Measurements from ENCODE around the gene SPATA31E1.
"Not testable (repeated sequence)": the region's sequence is repeated elsewhere in the genome, so short reads cannot be mapped to it uniquely, and the experiment has no call there.

The SPATA31E1 gene

DNA sequence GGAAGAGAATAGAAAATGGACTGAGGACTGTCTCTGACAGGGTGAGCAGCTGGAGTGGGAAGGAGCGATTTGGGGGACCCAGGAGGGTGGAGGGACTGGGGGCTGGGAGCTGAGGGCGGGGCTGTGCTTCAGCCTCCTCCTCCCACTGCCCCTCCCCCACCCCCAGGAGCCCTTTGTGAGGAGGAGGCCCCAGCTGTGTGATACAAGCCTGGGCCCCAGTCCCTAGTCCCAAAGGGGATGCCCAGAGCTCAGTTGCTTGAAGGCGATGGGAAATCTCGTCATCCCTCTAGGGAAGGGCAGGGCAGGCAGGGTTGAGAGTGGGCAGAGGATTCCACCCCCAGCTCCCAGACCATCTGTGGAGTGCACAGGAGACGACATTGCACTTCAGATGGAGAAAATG is at the start of gene SPATA31E1:
TSS of gene SPATA31E1 (plus strand) at position 251 of the 400 bp plus-strand sequence. CDS start at position 266, 15 bp downstream.
- no peak for DNase-seq

DNA sequence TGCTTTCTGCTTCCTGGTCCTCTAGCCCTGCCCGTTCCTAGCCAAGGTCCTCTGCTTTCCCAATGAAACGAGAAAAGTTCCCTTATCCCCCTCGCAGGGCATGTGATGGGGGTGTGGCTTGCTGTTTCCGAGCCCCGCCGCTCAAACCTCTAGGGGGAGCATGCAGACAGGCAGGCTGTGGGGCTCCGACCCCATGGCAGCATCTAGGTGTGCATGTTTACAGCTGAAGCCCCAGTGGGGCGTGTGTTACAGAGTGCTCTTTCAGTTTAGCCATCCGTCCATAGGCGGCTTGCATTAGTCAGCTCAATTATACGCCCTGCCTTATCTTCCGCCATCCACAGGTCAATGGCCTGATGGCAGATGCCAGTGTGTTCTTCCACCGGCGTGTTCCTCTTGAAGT is 48.3 kb upstream of the SPATA31E1 start:
- DNase-seq, result no peak

DNA sequence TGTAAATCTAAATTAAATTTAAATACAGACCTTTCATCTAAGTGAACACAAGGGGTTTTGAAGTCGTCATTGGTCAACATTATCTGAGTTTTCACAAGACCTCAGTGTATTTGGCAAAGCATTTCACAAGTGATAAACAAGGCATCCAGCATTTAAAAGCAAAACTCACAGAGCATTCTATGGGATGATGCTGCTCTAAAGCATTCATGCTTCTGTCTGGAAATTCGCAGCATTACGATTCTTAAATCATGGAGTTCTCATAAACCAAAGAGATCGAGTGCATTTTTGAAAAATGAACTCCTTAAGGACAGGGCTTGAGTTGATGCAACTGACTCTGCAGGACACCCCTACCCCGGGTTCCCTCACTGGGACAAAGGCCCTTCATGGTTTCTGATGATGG is 46.1 kb upstream of the SPATA31E1 start:
- no peak for DNase-seq

DNA sequence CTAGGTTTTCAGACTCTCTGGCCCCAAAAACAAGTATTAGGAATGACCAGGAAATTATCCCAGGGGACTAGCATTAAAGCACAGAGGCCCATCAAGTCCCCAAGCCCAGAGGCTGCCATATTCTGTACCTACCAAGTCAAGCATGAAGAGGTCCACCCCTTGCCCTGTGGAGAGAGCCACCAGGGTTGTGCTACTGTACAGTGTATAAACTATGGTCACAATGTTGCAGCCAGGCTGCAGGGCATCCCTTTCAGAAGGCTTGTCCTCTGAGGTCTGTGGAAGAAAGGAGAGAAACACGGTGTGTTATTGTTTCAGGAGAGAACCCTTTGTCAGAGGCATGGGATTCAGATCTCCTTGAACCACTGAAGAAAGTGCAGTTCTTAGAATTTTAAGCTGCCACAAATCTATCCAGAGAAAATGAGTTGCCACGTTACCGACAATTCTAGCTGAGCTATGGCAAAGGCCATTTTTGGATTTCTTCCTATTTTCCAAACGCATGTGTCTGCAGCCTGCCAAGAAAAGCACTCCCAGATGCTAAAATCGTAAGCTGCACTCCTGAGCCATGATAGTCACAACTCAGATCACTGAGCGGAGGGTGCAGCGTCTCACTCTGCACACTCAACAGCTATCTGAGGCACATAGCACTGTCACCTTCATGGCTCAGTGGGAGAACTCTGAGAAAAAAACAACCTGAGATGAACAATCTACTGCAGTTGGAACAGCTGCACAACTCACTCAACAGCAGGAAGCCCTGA is 45.5 kb upstream of the SPATA31E1 start:
- DNase-seq, result no peak

DNA sequence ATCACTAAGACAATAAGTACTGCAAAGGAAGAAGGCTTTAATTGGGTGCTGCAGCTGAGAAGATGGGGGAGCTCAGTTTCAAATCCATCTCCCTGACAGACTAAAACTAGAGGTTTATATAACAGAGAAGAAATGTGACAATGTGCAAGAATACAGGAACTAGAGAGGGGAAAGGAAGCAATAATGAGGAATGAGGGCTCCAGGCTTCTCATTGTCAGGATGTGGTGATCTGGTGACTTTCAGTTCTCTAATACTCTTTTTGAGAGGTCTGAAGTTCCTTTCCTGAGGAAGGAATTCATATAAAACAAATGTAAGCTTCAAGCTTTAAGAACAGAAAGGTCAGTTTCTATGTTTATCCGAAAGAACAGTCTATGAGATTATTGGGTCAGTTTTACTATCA is 42.5 kb upstream of the SPATA31E1 start:
- no peak for DNase-seq

DNA sequence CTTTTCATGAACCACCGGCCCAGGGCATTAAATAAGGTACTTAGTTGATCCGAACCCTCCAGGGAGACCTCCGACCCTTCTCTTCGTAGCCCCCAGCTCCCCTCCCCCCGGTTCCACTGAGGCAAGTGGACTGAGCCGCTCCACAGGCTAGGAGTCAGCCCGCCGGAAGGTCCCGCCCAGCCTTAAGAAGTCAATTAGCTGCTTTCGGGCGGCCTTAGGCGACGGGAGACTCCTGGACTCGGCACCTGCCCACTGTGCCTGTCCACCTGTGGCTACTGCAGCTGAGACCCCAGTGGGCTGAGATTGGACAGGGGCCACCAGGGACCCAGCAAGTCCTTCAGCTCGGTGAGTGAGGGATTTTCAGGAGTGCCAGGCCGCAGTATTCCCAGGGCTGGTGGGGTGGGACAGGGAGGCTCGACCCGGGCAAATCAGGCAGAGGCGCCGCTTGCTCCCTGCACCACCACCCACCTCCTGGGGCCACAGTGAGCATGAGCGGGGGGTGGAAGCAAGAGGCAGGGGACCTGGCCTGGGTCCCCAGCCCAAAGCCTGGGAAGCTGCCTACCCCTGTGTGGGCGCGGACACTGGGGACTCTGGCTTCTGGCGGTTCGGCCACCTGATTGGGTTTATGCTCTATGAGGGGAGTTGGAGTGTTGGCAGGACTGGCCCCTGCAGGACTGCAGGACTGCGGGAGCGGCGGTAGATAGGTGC is 39.6 kb upstream of the SPATA31E1 start:
- DNase-seq, result no peak

DNA sequence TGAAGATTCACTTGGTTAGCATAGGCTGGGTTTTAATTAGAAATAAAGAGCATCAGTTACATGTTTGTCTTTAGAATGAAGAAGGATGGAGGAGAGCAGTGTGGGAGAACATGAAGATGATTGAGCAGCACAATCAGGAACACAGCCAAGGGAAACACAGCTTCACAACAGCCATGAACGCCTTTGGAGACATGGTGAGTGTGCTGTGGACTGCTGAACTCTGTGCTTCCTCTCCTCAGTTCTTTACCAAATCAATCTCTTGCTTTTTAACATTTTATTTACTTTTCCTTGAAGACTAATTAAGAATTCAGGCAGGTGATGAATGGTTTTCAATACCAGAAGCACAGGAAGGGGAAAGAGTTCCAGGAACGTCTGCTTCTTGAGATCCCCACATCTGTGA is 38.2 kb upstream of the SPATA31E1 start:
- no peak for DNase-seq

DNA sequence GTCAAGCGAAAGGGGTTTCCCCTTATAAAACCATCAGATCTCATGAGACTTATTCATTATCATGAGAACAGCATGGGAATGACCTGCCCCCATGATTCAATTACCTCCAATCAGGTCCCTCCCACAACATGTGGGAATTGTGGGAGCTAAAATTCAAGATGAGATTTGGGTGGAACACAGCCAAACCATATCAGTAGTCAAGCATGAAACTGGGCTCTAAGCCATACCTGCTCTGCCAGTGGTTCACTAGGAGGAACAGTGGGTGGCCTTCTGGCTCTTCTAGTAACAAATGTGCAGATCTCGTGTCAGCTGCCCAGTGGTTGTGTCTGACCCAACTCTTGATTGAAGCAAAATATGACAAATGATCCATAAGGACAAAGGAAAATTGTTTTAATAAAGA is 34.9 kb upstream of the SPATA31E1 start:
- DNase-seq, result not testable (repeated sequence)

DNA sequence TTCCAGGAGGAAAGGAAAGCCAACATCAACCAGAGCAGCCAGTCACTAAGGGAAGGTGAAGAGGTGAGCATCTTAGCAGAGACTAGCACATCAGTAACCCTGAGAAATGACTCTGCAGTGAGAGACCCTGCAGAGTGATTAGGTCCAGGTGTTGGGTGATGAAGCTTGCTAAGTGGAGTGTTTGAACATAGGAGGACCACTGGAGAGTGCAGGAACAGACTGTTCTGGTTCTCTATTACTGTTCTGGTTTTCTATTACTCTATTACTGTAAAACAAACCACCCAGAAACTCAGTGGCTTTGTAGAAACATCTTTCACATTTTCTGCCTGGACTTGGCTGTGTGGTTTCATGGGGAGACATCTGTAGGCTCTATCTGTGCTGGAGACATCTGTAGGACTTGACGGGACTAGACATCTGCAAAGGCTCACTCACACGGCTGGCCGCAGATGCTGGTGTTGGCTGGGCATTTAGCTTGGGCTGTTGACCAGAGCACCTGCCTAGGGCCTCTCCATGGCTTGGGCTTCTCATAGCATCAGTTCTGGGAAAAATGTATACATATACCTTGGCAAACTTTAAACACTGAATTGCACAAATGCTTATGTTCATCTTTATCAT is 33.4 kb upstream of the SPATA31E1 start:
- no peak for DNase-seq

DNA sequence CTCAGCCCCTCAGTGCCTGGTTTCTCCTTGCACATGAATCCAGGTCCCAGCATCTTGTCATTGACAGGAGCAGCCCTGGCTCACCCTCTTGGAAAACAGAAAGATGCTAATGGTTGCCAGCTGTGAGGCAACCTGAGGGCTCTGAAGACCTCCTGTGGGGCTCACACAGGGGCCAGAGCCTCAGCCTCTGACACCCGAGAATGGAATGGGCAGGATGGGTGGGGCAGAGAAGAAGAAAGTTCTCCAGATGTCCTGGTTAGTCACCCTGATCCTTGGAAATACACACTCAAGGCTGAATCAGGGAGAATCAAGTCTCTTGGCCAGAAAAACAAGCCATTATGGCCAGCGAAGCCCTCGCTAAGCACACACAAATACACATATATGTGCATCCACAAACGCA is 32.3 kb upstream of the SPATA31E1 start:
- no peak for DNase-seq

DNA sequence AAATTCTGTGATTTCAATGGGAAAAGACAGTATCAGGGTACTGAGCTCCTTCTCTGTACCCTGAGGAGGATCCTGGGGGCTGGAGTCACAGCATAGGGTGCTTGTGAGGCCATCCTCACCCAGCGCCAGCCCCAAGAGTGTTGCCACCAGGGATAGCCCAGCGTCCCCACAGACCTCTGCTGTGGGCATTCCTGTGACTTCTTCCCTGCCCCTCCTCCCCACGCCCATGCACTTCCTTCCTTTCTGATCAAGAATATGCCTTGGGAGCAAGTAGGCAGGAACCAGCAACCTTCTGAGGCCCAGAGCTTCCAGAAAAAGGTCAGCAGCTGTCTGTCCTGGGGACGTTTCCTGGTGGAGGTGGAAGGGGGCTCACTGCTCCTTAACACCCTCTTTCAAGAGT is 31.5 kb upstream of the SPATA31E1 start:
- not testable (repeated sequence) for DNase-seq

DNA sequence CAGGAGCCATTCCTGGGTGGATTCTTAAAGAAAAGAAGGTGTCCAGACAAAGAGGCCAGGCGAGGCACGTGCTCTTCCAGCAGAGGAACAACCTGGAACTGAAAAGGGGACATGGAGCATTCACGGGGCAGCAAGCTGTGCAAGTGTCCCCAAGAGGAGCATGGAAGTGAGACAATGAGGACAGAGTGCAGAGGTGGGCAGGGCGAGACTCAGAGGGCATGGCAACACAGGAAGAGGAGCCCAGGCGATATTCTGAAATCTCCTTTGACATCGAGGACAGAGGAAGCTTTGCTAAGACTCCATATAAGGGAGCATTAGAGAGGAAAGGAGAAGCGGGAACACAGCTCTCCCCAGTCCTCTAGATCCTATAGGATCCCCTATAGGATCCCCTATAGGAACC is 29.4 kb upstream of the SPATA31E1 start:
- DNase-seq, result no peak

DNA sequence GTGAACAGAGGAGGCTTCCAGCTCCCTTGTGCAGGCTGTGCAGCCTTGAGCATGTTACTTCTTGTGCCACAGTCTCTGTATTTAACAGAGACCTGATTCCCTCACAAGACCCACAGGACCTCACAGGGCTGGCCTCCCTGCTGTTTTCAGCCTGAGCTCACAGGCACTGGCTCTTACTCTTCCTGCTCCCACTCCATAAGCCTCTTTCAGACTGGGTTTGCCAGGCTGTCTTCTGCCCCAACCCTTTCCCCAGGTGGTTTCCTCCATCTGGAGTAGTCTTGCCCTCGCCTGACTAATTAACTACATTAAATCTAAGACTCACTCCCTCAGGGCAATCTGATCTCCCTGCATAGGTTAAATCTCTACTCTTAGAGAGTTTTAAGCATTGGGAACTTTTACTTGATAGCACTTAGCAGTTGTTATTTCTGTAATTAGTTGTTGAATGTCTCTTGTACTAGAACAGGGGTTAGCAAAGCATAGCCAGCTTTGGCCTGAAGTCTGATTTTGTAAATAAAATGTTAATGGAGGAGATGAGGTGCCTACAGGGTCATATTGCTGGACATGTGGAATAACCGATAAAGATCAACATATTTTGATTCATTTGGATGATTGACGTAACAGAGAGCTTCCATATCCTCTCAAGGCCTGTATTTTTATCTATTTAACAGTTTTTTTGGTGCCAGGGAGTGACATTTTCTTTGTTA is 28.6 kb upstream of the SPATA31E1 start:
- no peak for DNase-seq

DNA sequence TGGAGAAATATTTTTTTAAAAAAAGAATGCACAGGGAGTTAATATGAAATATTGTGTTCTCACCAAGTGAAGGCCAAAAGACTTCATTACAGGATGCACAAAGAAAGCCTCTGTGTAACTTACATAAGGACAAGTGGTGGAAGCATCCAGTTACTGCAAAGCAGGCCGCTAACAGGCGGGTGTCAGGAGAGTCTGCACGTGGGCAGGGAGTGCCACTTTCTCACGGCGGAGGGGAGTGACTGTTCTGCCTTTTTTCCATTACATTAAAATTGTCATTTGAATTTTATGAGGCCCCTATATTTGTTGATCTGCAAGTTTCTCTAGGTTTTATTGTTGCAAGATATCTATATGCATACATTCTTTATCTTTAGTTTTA is 28.1 kb upstream of the SPATA31E1 start:
- no peak for DNase-seq

DNA sequence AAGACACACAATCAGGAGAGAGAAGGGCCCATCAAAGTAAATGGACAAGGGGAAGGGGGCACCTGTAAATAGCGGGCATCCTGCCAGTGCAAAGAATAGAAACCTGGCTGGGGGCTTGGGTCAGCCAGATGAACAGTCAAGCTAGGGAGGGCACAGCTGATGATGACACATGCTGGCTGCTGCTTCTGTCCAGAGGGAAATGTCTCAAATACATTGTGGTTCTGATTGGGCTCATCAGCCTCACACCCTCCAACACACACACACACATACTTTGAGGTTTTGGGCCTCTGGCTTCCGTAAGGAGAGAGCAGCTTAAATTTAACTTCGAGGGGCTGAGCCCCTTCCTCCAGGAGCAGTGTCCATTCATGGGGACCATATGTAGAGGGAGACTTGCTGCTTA is 27.6 kb upstream of the SPATA31E1 start:
- DNase-seq, result no peak

DNA sequence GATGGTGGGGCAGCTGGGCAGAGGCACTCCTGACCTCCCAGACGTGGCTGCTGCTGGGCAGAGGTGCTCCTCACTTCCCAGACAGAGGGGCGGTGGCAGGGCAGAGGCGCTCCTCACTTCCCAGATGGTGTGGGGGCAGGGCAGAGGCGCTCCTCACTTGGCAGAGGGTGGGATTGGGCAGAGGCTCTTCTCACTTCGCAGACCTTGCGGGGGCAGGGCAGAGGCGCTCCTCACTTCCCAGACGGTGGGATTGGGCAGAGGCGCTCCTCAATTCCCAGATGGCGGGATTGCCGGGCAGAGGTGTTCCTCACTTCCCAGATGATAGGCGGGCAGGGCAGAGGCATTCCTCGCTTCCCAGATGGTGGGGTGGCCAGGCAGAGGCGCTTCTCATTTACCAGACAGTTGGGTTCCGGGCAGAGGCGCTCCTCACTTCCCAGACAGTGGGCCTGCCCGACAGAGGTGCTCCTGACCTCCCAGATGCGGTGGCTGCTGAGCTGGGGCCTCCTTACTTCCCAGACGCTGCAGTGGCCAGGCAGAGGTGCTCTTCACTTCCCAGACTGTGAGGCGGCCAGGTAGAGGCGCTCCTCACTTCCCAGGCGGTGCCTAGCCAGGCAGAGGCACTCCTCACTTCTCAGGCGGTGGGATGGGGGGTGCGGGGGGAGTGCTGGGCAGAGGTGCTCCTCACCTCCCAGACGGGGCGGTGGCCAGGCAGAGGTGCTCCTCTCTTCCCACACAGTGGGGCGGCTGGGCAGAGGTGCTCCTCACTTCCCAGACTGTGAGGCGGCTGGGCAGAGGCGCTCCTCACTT is 25.3 kb upstream of the SPATA31E1 start:
- DNase-seq, result no peak

DNA sequence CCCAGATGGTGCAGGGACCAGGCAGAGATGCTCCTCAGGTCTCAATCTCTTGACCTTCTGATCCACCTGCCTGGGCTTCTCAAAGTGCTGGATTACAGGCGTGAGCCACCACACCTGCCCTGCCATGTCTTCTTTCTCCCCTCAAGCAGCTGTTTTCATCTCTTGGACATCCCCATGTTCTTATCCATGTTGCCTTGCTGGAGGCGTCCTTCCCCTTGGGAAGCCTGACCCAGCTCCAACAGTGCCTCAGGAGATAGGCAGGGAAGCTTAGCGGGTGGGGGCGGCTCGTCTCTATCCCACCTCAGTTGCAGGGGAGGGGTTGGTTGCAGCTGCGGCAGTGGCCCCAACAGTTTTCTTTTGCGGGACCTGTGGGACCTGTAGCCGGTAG is 24.7 kb upstream of the SPATA31E1 start:
- DNase-seq, result no peak

DNA sequence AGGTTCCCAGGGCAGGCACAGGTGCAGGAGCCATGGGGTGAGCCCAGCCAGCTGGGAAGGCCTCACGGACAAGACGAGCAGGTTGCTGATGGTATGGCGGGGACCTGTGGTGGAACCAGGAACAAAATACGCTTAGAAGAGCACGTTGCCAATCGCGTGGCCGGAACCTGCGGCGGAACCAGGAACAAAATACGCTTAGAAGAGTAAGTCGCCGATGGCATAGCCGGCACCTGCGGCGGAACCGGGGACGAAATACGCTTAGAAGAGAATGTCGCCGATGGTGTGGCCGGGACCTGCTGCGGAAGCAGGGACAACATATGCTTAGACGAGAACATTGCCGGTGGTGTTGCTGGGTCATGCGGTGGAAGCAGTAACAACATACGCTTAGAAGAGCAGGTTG is 23.5 kb upstream of the SPATA31E1 start:
- DNase-seq, result no peak

DNA sequence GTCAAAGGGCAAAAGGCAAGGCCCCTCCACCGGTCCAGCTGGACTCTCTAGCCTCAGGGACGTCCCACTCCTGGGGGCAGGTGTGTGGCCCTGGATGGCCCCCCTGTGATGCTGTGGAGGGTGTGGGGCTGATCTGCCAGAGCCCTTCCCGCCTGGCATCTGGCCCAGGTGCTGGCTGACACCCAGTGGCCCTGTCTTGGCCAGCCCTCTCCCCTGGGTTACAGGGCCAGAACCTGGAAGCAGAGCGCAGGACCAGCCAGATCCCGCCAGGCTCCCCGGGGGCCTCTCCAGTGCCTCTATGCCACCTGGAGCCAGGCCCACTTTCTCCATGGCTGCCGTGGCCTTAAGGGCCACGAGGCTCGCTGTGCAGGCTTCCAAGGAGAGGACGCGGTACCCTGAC is 22.9 kb upstream of the SPATA31E1 start:
- no peak for DNase-seq

DNA sequence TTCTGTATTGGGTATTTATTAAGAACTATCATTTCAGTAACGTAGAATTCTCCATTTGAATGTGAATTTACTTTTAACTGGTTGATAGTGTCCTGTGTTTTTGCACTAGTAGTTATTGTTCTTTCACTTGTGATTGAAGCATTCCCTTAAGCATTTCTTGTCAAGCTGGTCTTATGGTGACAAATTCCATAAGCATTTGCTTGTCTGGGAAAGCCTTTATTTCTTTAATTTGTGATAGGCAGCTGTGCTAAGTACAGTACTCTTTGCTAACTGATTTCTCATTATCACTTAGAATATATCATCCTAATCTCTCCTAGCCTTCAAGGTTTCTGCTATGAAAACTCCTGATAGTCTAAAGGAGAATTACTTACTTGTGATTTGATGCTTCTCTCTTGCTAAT is 21.3 kb upstream of the SPATA31E1 start:
- no peak for DNase-seq

DNA sequence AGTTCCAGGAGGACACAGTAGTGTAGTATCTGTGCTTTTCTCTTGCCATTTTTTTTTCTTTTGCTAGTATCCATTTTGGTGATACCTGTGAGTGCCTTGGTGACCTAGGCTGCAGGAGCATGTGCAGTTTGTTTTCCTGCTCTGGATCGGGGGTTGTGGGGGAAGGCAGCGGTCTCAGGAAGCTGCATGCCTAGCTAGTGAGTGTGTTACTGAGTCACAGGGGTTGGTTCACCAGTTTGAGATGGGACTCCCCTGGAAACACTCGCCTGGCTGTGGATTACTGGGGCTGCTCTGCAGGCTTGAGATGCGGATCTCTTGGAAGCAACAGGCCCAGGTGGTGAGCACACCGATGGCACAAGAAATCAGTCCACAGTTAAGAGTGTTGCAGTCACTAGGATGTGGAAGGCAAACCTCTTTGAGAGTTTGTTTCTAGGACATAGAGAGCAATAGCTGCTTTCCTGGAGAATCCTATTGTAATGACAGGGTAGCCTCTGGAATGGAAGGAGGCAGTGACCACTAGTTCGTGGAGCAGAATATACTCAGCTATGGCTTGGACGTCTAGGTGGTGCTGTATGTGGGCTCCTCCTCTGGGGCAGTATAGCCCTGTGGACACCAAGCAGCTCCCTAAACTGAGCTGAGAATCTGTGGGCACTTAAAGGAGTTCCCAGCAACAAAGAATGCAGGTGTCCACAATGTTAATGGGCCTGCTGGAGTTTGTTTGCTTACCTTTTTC is 20.0 kb upstream of the SPATA31E1 start:
- no peak for DNase-seq

DNA sequence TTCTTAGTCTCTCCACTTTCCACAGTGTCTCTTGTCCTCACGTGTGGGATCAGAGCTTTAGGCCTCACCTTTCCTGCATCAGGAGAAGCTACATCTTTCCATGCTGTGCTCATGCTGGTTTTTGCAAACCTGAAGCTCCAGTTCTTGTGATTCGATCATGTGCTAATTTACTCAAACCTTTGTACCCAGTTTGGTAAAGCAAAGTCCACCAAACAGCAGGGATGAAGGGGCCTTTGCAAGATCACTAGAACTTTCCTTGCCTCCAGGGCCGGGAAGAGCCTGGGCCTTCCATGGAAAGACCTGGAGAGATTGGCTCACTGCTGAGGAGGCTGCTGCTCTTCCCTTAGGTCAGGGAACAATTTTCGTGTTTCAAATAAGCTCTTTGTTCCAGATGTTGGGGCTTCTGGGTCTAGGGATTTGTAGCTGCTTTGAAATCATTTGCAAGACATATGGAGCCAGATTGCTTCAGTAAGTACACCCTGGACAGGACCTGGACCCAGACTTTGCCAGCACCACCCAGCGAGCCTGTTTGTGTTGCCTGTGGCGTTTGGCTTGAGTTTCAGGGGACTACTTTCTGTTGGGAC is 18.7 kb upstream of the SPATA31E1 start:
- DNase-seq, result no peak
